Measurements from ENCODE around the gene PCGF1. TPM values are rescaled to one million over a fixed set of nuclear protein-coding genes. Genes with fewer than 3 reads are reported as not detected.

The PCGF1 gene
- total and polyA plus RNA-seq, 2 of the 13 experiments (the other 11 are each of a cell fraction or from before 2014, with no cell fraction given): 20.4 to 22.6 TPM

- TF ChIP-seq ZNF574 (CRISPR knock-in tag; IDR thresholded peaks at IDR 0.05) (peak; percentile 20; the same call in 1 of the 2 replicates), SAFB2 (CRISPR knock-in tag; IDR thresholded peaks at IDR 0.05; ENCODE audit: borderline replicate concordance, low read depth) (peak; percentile 46; the same call in 1 of the 2 replicates), HOXA9 (CRISPR knock-in tag; IDR thresholded peaks at IDR 0.05; ENCODE audit: borderline replicate concordance) (peak; percentile 73), ZFP36L2 (CRISPR knock-in tag; IDR thresholded peaks at IDR 0.05) (0 out of 2 replicates have a peak, but pooled peaks have one; percentile 13), THAP9 (CRISPR knock-in tag; IDR thresholded peaks at IDR 0.05; ENCODE audit: borderline replicate concordance) (no peak; the same call in 1 of the 2 replicates), MED1 (CRISPR knock-in tag; IDR thresholded peaks at IDR 0.05) (0 out of 2 replicates have a peak, but pooled peaks have one; percentile 40), ZNF446 (CRISPR knock-in tag; IDR thresholded peaks at IDR 0.05) (peak; percentile 21; the same call in 1 of the 2 replicates), TCF12 (IDR thresholded peaks at IDR 0.05) (no peak), TCF12 (CRISPR knock-in tag; IDR thresholded peaks at IDR 0.05) (peak; percentile 62; the same call in 1 of the 2 replicates), ZFP37 (CRISPR knock-in tag; IDR thresholded peaks at IDR 0.05; ENCODE audit: borderline replicate concordance) (peak; percentile 76; the same call in 1 of the 2 replicates)
- TF ChIP-seq, protein P1, sequence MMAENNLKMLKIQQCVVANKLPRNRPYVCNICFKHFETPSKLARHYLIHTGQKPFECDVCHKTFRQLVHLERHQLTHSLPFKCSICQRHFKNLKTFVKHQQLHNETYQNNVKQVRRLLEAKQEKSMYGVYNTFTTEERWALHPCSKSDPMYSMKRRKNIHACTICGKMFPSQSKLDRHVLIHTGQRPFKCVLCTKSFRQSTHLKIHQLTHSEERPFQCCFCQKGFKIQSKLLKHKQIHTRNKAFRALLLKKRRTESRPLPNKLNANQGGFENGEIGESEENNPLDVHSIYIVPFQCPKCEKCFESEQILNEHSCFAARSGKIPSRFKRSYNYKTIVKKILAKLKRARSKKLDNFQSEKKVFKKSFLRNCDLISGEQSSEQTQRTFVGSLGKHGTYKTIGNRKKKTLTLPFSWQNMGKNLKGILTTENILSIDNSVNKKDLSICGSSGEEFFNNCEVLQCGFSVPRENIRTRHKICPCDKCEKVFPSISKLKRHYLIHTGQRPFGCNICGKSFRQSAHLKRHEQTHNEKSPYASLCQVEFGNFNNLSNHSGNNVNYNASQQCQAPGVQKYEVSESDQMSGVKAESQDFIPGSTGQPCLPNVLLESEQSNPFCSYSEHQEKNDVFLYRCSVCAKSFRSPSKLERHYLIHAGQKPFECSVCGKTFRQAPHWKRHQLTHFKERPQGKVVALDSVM (CRISPR knock-in tag; IDR thresholded peaks at IDR 0.05): peak; percentile 10; the same call in 1 of the 2 replicates
- TF ChIP-seq, protein P2, sequence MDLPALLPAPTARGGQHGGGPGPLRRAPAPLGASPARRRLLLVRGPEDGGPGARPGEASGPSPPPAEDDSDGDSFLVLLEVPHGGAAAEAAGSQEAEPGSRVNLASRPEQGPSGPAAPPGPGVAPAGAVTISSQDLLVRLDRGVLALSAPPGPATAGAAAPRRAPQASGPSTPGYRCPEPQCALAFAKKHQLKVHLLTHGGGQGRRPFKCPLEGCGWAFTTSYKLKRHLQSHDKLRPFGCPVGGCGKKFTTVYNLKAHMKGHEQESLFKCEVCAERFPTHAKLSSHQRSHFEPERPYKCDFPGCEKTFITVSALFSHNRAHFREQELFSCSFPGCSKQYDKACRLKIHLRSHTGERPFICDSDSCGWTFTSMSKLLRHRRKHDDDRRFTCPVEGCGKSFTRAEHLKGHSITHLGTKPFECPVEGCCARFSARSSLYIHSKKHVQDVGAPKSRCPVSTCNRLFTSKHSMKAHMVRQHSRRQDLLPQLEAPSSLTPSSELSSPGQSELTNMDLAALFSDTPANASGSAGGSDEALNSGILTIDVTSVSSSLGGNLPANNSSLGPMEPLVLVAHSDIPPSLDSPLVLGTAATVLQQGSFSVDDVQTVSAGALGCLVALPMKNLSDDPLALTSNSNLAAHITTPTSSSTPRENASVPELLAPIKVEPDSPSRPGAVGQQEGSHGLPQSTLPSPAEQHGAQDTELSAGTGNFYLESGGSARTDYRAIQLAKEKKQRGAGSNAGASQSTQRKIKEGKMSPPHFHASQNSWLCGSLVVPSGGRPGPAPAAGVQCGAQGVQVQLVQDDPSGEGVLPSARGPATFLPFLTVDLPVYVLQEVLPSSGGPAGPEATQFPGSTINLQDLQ (CRISPR knock-in tag; IDR thresholded peaks at IDR 0.05): peak; percentile 18
- TF ChIP-seq, protein P3, sequence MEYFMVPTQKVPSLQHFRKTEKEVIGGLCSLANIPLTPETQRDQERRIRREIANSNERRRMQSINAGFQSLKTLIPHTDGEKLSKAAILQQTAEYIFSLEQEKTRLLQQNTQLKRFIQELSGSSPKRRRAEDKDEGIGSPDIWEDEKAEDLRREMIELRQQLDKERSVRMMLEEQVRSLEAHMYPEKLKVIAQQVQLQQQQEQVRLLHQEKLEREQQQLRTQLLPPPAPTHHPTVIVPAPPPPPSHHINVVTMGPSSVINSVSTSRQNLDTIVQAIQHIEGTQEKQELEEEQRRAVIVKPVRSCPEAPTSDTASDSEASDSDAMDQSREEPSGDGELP (IDR thresholded peaks at IDR 0.05; ENCODE audit: borderline replicate concordance, low read depth): peak; percentile 82
- TF ChIP-seq, protein P4, sequence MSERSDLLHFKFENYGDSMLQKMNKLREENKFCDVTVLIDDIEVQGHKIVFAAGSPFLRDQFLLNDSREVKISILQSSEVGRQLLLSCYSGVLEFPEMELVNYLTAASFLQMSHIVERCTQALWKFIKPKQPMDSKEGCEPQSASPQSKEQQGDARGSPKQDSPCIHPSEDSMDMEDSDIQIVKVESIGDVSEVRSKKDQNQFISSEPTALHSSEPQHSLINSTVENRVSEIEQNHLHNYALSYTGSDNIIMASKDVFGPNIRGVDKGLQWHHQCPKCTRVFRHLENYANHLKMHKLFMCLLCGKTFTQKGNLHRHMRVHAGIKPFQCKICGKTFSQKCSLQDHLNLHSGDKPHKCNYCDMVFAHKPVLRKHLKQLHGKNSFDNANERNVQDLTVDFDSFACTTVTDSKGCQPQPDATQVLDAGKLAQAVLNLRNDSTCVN (CRISPR knock-in tag; IDR thresholded peaks at IDR 0.05; ENCODE audit: borderline replicate concordance): peak; percentile 36; the same call in 1 of the 2 replicates
These were observed 25.3 kb downstream of the PCGF1 start (continued) for GRCh38 chr2:74481961-74482800.
